ENCODE results near the gene NPAS3. TPM values are rescaled to one million over a fixed set of nuclear protein-coding genes. Genes with fewer than 3 reads are reported as not detected.

The NPAS3 gene
- total and polyA plus RNA-seq, 7 donors = 0.04 to 1.5 (median 0.39) TPM

- H3K4me1 ChIP-seq = no peaks in the 10 kb centered on the region
- no peaks in the 10 kb centered on the region for H3K36me3 ChIP-seq (ENCODE audit: insufficient read depth in 1 of 2, low read depth in 1 of 2)
- ATAC-seq (no peak), DNase-seq (no peak)
- H3K4me3 ChIP-seq = no peak overlapping the region
- 91 to 94% (median 91%) methylated on average over 3 of the region's 3 CpGs for WGBS, 3 donors
- TF ChIP-seq CTCF (IDR thresholded peaks at IDR 0.05) = no peak
- H3K27me3 ChIP-seq (ENCODE audit: insufficient read depth in 3 of 3, low read length in 2 of 3) = no peaks in the 10 kb centered on the region
- intact Hi-C loops (cut with DNase I) = no loop called here
- H3K9me3 ChIP-seq = no peaks in the 10 kb centered on the region
- H3K27ac ChIP-seq = no peak overlapping the region
Observed at GRCh38 chr14:33515899-33516298, 577.2 kb downstream of the NPAS3 start.

GRCh38 chr14:33516898-33517436, 578.3 kb downstream of the NPAS3 start:
- Histone ChIP-seq H3K27me3 (ENCODE audit: insufficient read depth in 3 of 3, low read length in 2 of 3) (no peaks in the 10 kb centered on the region), H3K4me1 (no peaks in the 10 kb centered on the region), H3K36me3 (ENCODE audit: insufficient read depth in 1 of 2, low read depth in 1 of 2) (no peaks in the 10 kb centered on the region), H3K27ac (no peak overlapping the region), H3K9me3 (no peaks in the 10 kb centered on the region), H3K4me3 (no peak overlapping the region)
- no peak for DNase-seq
- TF ChIP-seq CTCF (IDR thresholded peaks at IDR 0.05) = no peak
- WGBS, 3 donors = 90 to 93% (median 92%) methylated on average over 5 of the region's 5 CpGs
- ATAC-seq = no peak
- intact Hi-C loops (cut with DNase I) = no loop called here

- no peaks in the 10 kb centered on the region for H3K4me1 ChIP-seq
- no peak for ATAC-seq
- no peak overlapping the region for H3K4me3 ChIP-seq
Observed at GRCh38 chr14:33521192-33521591, 582.5 kb downstream of the NPAS3 start.

GRCh38 chr14:33524244-33524643, 585.6 kb downstream of the NPAS3 start:
- TF ChIP-seq CTCF (IDR thresholded peaks at IDR 0.05) = no peak
- Histone ChIP-seq H3K27ac (no peak overlapping the region), H3K4me1 (no peaks in the 10 kb centered on the region), H3K9me3 (no peaks in the 10 kb centered on the region), H3K36me3 (ENCODE audit: insufficient read depth in 1 of 2, low read depth in 1 of 2) (no peaks in the 10 kb centered on the region), H3K4me3 (no peak overlapping the region), H3K27me3 (ENCODE audit: insufficient read depth in 3 of 3, low read length in 2 of 3) (no peaks in the 10 kb centered on the region)
- intact Hi-C loops (cut with DNase I) = no loop called here
- ATAC-seq (no peak), DNase-seq (no peak)
- 88 to 95% (median 89%) methylated on average over 1 of the region's 1 CpG for WGBS, 3 donors

More at GRCh38 chr14:33521192-33521591, 582.5 kb downstream of the NPAS3 start:
- Histone ChIP-seq H3K9me3 (no peaks in the 10 kb centered on the region), H3K36me3 (ENCODE audit: insufficient read depth in 1 of 2, low read depth in 1 of 2) (no peaks in the 10 kb centered on the region), H3K27ac (no peak overlapping the region), H3K27me3 (ENCODE audit: insufficient read depth in 3 of 3, low read length in 2 of 3) (no peaks in the 10 kb centered on the region)
- no peak for TF ChIP-seq CTCF (IDR thresholded peaks at IDR 0.05)
- no peak for DNase-seq
- intact Hi-C loops (cut with DNase I) = no loop called here
- WGBS, 3 donors = 74 to 96% (median 90%) methylated on average over 2 of the region's 2 CpGs

- intact Hi-C loops (cut with DNase I) = no loop called here
- H3K27me3 ChIP-seq (ENCODE audit: insufficient read depth in 3 of 3, low read length in 2 of 3) = no peaks in the 10 kb centered on the region
- H3K9me3 ChIP-seq = no peaks in the 10 kb centered on the region
- no peak for DNase-seq
- no peak for ATAC-seq
- WGBS, 3 donors = 36 to 38% (median 38%) methylated on average over 3 of the region's 3 CpGs
- H3K27ac ChIP-seq = no peak overlapping the region
- H3K36me3 ChIP-seq (ENCODE audit: insufficient read depth in 1 of 2, low read depth in 1 of 2) = no peaks in the 10 kb centered on the region
- no peak for TF ChIP-seq CTCF (IDR thresholded peaks at IDR 0.05)
- no peak overlapping the region for H3K4me3 ChIP-seq
- H3K4me1 ChIP-seq = no peaks in the 10 kb centered on the region
Observed at GRCh38 chr14:33525626-33526025, 586.9 kb downstream of the NPAS3 start.

Measured in psoas muscle (tissue), 8 donors.